ENCODE data around the gene MACROD2.

The MACROD2 gene

DNA sequence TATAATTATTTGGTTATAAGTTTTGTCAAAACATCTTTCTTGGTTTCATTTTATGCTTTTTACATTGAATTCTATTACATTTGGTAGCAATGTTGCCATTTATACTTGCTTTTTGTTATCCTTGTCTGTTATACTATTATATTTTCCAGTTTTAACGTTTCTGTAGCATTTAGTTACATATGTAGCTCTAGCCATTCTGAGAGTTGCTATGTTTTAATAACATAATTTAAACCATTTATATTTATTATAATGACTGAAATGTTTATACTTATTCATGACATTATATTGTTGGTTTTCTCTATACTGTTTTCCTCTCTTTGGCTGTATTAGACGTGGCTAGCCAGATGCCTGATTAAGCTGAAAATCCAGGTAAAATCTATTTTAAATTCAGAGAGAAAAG lies 594.1 kb downstream of the MACROD2 start:
- no peak for DNase-seq (ENCODE audit: low read depth)

DNA sequence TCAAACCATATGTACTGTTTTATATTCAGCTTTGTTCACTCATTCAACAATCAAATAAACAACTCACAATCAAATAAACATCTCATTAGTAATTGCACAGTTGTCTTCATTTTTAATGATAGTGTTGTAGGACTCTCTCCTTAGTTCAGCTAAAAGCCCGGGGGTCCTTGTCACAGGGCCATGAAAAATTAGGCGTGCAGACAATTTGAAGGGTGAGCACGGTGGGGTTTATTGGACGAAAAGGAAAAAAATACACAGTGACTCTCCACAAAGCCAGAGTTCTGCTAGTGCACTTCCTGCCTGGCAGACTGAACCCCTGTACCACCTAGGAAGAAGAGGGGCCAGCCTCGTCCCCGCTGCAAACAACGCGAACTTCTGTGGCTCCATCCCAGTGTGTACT lies 599.7 kb downstream of the MACROD2 start:
- DNase-seq (ENCODE audit: low read depth): no peak

- DNase-seq (ENCODE audit: low read depth): peak; percentile 1
Observed at GRCh38 chr20:14597206-14597715, 601.9 kb downstream of the MACROD2 start.

DNA sequence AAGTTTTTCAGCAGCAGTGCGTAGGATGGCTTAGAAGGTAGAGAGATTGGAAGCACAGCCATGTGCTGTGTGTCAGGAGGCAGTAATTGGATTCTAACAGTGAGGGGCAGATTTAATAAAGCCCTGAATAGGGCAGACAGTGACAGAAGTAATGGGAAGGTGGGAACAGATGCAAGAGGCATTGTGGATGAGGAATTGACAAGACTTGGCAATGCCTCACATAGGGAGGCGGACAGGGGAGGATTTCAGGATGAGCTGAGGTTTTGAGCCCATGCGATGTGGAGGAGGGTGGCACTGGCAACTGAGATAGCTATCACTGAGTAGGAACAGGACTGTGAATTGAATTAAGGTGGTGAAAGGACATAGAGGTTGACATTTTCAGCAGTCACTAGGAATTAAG lies 604.3 kb downstream of the MACROD2 start:
- no peak for DNase-seq (ENCODE audit: low read depth)

DNA sequence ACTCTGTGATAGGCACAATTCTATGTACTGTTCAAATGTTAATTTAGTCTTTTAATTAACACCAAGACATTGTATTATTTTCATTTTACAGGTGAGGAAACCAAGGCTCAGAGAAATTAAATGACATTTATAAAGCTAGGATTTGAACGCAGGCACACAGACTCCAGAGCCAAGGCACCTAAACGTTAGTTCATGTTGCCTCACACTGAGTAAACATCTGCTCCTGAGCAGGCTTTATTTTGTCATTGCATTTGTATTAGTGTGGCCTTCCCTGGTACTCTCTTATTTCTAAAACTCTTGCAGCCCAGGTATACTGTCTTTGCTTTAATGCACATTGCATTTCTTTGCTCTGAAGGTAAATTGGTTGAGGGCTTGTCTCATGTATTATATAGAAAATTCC lies 605.2 kb downstream of the MACROD2 start:
- no peak for DNase-seq (ENCODE audit: low read depth)

DNA sequence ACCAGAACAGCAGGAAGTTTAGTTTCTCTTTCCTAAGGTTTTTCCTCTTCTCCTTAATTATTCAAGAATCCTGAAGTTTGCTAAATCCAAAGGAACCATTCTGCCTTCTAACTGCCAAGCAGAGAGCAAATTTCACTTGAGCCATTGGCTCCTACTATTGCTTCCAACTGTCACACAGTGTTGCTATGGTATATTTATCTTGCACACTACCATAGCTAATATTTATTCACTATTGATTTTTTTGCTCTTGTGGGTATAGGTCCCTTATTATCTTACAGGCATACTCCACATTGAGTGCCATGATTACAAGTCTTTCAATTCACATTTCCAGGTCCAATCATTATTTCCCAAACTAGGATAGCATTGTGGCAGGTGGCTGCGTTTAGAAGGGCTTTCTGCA lies 608.8 kb downstream of the MACROD2 start:
- DNase-seq (ENCODE audit: low read depth): no peak

GRCh38 chr20:14609328-14610221 lies 614.3 kb downstream of the MACROD2 start:
- DNase-seq (ENCODE audit: low read depth): no peak

DNA sequence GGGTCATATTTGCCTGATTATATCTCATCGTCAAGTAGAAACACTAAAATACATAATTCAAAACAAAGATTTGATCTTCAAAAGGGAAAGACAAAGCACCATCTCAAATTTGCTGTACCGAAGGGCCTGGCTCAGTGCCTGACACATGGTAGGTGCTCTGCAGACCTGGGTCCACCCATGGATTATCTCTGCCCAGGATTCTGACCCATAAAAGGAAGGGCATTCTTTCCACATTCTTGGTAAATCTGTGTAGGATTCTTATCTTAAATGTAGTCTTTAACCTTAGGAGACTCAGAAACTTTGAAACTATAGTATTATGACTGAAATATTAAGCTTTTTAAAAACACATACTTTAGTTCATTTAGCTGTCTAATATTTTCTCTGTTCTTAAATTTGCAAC lies 616.2 kb downstream of the MACROD2 start:
- DNase-seq (ENCODE audit: low read depth): no peak

GRCh38 chr20:14612391-14612790 lies 617.1 kb downstream of the MACROD2 start:
- no peak for DNase-seq (ENCODE audit: low read depth)

DNA sequence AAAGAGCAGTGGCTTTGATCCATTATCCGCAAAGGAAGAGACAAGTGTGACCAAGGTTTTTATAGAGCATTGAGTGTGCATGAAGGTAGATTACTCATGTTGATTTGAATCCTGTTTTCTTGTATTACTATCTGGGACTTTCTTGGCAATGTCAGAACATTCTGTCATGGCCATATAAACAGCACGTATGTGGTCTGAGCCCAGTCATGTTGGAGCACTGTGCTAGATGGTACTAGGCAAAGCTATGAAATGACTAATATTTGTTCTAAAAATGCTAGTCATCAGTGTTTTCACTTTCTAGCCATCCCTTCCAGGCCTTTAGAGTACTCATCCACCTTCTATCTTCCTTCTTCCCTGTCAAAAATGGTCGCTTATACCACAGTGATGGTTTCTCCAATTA lies 620.7 kb downstream of the MACROD2 start:
- no peak for DNase-seq (ENCODE audit: low read depth)

- no peak for DNase-seq (ENCODE audit: low read depth)
Observed at GRCh38 chr20:14617123-14617522, 621.8 kb downstream of the MACROD2 start.

DNA sequence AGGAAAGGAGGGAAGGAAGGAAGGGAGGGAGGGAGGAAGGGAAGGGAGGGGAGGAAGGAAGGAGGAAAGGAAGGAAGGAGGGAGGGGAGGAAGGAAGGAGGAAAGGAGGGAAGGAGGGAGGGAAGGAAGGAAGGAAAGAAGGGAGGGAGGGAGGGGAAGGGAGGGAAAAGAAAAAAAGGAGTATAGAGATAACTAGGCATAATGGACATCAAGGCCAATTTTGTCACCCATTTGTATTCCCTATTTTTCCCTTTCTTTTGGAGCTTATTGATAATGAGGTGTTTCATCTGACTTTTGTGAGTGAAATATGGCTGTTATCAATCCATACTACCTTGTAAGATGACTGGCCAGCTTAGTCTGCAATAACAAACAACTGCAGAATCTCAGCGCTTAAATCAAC lies 624.1 kb downstream of the MACROD2 start:
- DNase-seq (ENCODE audit: low read depth): no peak

DNA sequence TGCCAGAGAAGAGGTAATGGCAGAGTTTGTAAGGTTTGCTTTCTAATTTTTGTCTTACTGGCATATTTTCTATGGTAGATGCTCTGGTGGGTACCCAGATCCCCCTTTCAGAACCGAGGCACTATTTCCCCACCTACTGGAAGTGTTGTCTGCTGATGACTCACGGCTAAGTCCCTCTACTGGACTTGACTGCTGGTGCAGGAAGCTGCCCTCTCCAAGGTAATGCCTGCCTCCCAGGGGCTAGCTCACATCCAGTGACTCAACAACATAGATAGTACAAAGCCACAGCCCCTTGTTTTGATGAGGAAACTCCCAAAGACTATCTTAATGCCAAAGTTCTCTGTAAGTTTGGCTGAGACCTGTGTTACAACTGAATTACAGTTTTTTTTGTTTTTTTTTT lies 627.5 kb downstream of the MACROD2 start:
- DNase-seq (ENCODE audit: low read depth): peak; percentile 6

DNA sequence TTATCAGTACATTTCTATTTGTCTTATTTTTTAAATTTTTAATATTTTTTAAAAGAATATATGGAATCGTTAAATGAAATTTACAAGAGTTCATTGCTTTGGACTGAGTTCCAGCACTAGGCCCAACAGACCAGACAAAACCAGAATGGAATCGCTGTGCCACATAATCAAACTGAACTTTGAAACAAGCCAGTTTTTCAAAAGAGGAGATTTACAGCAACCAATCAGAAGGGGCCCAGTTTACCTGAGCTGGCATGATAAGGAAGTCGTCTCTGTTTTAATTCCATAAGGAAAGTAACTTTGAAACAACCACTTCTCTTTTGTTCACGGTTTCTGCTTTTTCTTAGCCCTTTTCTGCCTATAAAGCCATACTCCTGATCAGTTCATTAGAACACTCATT lies 635.7 kb downstream of the MACROD2 start:
- DNase-seq (ENCODE audit: low read depth): no peak

- no peak for DNase-seq (ENCODE audit: low read depth)
Observed at GRCh38 chr20:14632906-14633305, 637.6 kb downstream of the MACROD2 start.

GRCh38 chr20:14633507-14633906 lies 638.2 kb downstream of the MACROD2 start:
- peak; percentile 12 for DNase-seq (ENCODE audit: low read depth)

DNA sequence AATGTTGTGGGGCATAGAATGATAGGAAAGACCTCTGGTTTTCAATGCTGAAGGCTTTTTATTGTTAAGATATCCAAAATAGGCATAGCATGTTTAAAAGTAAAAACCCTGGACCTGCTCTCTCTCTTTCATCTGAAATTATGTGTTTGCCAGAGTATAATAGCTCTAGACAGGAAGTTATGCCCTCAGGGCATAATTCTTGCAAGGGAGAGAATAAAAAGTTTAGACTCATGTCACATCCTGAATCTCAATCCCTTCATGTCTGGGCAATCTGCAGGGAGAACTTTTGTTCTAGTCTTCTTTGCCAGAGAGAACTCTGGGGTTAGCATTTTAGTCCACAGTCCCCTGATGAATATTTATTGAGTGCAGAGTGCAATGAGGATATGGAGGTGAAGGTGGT lies 639.3 kb downstream of the MACROD2 start:
- DNase-seq (ENCODE audit: low read depth): no peak

DNA sequence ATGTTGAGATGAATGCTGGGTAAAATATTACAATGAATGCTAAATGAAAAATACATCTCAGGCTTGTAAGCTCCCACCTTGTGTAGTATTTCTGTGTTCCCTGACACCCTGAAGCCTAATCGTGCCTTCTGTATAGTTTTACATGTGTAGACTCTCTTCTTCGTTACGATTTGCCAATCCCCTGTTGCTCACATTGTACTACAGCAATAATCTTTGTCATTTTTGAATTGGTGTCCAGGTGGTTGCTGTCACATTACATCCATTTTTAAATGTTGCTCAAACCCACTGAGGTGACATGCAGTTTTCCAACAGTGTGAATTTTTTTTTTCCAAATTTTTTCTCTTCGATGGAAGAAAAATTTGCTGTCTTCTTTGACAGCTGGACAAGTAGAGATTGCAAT lies 642.1 kb downstream of the MACROD2 start:
- DNase-seq (ENCODE audit: low read depth): no peak

- no peak for DNase-seq (ENCODE audit: low read depth)
Observed at GRCh38 chr20:14643146-14643545, 647.8 kb downstream of the MACROD2 start.

- DNase-seq (ENCODE audit: low read depth): no peak
Observed at GRCh38 chr20:14643556-14643955, 648.2 kb downstream of the MACROD2 start.

DNA sequence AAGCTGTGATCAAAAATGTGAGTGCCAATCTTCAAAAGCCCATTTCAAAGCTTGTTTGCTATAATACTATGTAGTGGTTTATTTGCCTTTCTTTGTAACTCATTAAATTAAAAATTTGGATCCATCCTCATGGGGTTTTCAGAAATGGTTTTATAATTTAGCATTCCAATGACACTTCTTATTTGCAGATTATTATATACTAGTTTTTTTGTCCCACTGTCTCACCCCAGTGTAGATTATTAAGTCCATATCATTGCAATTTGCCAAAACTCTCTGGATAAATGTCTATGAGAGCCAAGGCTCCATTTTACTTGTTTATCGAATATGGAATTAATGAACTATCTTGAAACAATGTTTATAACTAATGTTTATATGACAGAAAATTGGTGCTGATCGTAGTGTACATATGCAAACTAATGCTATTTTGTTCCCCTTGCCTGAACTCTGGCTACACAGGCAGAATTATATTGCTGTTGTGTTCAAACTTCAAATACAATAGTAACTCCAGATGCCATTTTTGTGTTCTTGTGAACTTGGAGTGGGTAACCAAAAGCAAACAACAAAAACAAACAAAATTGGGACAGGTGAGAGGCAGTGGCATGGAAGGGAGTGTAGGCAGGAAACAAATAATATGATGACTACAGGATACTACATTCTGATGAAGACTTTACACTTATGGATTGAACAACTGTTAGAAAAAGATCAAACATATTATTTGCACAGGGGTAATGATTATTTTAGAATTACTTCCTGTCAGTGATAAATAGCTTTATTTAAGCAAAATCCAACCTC lies 649.2 kb downstream of the MACROD2 start:
- no peak for DNase-seq (ENCODE audit: low read depth)

- no peak for DNase-seq (ENCODE audit: low read depth)
Observed at GRCh38 chr20:14647016-14647415, 651.7 kb downstream of the MACROD2 start.

DNA sequence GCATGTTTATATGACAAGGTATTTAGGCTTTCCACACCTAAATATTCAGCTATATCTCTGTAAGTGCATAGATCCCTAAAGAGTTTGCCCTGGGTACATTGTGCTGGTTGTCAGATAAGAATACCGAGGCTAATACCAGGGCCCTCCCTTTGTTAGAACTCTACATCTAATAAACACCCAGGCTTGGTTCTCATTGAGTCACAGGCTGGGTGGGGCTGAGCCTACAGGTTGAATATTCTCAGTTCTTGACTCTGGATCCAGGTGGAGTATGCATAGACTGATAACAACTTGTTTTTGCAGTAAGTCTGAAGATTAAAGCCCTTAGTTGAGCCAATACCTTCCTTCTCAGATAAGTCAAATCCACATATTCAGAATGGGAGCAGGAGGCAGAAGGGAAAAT lies 654.3 kb downstream of the MACROD2 start:
- no peak for DNase-seq (ENCODE audit: low read depth)

Data from stromal cell of bone marrow (primary cell).